Renal cortex interstitium (tissue), 11 donors: Measurements from ENCODE around the gene PSMB5. TPM values are rescaled to one million over a fixed set of nuclear protein-coding genes. Genes with fewer than 3 reads are reported as not detected.
"Not testable (repeated sequence)": the region's sequence is repeated elsewhere in the genome, so short reads cannot be mapped to it uniquely, and the experiment has no call there.

Experiments
- DNase-seq, 11 donors: peaks; one replicate each; pipeline ENCODE4 v3.0.0-alpha.2; 2013; ENCODE audit warnings: low read depth in 9 of 11, low spot score in 4 of 11; ENCODE audit errors: extremely low read depth in 1 of 11
- polyA plus RNA-seq, 3 donors: library from polyadenylated mRNA; unstranded; fragments of 120-200 nt; gene quantifications; one replicate each; pipeline ENCODE4 v1.2.1, GENCODE V29; 2013; ENCODE audit not compliant: insufficient read length in 3 of 3

PSMB5 gene
- polyA plus RNA-seq, 3 donors = 203 to 259 (median 237) TPM

DNA sequence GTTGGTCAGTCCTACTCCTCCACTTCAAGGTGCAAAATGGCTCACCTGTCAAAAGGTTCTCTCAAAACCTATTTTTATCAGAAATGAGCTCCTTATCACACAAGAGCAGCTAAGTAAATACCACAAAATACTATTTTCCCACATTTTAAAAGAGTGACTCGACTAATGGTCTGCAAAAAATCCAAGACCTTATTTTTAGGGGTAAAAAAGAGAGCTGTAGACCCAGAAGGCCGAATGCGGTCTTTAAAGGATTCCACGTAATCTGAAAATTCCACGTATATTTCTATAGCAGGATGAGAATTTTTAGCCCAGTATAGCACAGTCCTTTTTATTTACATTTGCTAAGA is 28.5 kb downstream of the PSMB5 start:
- DNase-seq = no peak

DNA sequence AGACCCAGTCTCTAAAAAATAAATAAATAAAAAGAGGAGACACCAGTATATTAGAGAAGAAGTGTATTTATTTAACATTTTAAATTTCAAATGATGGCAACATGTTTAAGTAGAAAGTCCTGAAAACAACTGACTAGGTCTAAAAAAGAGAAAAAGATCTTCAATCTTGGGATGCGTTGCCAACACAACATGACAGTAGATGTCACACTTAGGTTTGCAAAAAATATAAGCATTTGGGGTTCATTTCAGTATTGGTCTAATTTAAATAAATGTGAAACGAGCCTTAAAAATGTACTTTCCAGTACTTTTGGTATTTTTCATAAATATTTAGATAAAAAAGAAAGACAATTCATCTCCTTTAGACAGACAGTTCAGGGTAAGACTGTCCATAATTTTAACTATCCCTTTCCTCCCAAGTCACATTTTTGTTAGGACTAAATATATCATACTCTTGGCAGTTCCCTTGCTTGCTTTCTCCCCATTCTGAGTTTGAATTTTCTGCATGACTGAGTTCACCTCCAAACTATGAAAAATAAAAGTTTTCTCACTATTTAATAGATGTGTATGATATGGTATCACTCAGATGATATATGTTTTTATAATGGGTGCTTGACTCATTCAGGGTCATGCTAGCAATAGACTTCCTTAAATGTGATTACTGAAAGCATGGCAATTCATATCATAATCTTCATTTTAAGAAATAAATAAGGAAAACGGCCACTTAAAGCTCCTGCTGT is 29.1 kb downstream of the PSMB5 start:
- DNase-seq = no peak

DNA sequence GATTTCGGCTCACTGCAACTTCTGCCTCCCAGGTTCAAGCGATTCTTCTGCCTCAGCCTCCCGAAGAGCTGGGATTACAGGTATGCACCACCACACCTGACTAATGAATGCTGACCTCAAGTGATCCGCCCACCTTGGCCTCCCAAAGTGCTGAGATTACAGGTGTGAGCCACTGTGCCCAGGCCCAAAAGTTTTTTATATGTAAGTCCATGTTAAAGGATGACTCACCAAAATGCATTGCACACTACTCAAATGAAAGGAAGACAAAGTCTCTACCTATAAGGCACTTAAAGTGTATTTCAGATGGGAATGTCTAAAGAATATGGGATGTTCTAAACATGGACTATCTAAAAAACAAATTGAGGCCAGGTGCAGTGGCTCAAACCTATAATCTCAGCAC is 30.4 kb downstream of the PSMB5 start:
- DNase-seq = not testable (repeated sequence)

DNA sequence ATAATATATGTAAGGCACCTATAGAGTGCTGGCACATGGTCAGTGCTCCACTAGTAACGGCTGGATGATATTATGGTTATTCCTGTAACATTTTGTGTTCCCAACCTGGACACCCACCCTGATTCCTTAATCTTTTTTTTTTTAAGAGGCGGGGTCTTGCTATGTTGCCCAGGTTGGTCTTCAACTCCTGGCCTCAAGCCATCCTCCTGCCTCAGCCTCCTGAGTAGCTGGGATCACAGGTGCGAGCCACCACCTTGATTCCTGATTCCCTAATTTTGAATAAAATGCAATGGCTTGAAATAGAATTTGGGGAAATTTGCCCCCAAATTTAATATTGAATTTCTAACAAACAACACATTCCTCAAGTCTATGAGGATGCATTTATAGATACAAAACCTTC is 32.1 kb downstream of the PSMB5 start:
- no peak for DNase-seq

DNA sequence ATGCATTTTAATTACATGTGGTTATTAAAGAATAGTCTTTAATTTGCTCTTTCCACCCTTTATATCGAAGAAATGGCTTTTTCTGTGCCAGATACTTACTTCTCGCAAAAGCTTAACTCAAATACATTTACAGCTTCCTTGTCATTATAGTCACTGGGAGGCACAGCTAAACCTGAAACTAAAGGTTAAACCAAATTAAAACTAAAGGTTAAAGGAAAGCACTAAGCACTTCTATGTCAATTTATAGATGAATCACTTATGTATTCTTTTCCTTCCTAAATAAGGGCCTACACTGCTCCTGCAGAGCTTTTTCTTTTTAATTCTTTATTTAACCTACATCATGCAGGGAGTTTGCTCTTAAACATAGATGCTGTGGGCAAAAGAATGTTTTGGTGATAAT is 33.8 kb downstream of the PSMB5 start:
- no peak for DNase-seq

DNA sequence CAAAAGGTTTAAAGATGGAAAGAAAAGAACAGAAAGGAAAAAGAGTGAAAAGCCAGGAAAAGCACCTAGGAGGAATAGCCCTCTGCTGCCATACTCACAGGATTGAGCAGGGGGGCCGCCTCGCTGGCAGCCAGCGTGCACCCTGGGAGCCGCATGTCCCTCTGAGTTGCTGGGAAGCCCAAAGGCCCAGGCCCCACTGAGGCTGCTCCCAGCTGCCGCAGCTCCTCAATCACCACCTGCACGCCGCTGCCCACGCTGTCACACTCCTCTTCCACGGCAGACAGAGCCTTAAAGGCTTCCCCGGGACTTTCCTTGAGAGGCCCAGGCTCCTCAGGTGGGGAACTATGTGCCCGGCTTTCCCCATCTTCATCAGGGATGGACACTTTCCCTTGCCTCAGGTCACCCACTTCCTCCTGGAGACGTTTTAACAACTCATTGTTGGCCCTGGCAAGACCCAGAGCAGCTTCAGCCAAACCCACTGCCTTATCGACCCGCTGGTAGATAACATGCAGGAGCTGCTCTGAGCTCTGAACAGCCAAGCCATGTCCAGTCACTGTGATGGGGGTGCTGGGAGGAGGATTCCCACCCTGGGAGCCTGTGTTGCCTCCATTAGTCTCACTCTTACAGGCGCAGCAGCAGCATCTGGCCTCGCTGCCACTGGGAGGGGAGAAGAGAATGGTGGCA is 36.2 kb downstream of the PSMB5 start:
- DNase-seq = no peak

DNA sequence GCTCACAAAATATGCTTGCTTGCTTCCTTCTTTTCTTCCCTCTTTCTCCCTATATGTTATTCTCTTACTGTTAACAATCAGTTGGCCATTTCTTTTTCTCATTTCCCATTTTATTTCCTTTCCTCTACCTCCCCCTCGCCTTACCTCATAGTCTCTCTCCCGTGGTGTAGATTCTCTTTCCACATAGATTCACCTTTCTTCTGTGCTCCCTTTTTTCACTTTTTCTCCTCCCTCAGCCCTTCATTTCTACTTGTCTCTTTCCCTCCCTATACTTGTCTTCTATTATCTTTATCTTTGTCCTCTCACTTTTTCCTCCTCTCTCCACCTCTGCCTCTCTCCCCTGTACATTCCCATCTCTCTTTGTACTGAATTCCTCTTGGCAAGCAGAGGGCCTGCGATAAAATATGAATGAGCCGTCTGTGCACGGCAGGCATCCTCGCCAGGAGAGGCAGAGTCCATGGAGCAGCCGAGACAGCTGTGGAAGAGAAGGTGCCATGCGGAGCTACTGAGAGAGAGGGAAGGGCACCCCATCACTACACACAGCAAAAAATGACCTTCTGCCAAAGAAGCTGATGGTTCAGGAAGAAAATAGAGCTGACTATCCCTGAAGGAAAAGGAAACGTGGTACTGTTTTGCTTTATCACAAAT is 36.9 kb downstream of the PSMB5 start:
- no peak for DNase-seq

DNA sequence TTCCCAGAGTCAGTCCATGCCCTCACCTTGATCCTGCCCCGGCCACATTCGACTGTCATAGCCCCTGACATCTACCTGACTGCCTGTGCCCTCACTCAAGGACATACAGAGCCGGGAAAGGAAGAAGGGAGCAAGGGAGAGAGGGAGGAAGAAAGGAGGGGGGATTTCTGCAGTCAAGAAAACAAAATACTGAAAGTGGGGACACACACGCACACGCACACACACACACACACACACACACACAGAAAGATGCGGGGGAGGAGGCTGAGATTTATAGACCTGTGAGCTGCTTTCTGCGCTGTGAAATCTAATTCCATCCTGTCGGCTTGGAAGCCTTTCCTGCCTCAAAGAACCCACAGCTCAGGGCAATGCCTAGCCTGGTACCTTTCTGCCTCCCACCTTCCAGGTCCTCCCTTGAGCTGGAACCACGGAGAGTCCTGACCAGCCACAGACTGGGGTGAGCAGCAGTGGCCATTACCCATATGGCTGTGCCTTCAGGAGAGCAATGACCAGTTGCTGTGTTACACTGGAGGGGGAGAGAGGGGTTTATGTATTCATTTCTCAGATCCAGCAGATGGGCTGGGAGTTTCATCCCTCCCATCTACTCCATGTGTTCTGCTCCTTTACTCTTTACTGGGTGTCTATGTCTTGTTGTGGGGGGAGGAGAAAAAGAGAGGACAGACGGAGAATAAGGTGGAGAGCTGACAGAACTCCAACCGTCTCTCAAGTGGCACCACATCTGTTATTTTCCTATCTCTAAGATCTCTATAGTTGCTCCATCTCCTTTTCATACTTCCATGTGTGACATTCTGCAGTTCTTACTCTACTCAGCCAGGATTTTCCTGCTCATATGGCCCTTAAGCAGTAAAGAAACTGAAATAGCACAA is 37.7 kb downstream of the PSMB5 start:
- peak in 6 of 11 donors; percentile 72 to 86 (median 80) for DNase-seq

DNA sequence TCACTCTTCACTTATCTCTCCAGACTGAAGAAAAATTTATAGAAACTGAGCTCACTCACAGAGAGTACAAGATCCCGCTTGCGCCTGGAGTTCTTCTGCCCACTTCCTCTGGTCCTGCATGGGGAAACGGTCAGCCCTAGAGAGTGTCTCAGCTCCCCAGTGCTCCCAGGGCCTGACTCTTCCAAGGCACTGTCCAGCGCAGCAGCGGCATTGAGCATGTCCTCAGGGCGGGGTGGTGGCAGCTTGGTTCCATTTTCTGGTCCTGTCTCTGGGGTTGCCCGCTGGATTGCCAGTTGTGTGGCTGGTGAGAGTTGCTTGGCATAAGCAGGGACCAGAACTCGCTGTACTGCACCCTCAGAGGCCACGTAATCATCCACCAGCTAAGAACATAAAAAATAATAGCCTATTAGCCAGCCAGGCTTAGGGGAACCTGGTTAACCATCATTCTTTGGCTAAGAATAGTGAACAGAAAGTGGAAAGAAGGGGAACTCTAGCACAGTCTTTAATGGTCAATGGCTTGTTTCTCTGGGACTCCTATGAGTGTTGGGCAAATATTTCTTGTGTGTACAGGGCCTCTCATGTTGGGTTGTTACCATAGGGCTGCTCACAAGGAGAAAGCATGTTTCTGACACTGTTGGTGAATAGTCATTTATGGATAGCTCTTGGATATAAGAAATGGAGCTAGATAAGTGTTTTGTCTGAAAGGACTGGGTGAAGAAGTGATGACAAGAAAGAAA is 38.6 kb downstream of the PSMB5 start:
- no peak for DNase-seq

DNA sequence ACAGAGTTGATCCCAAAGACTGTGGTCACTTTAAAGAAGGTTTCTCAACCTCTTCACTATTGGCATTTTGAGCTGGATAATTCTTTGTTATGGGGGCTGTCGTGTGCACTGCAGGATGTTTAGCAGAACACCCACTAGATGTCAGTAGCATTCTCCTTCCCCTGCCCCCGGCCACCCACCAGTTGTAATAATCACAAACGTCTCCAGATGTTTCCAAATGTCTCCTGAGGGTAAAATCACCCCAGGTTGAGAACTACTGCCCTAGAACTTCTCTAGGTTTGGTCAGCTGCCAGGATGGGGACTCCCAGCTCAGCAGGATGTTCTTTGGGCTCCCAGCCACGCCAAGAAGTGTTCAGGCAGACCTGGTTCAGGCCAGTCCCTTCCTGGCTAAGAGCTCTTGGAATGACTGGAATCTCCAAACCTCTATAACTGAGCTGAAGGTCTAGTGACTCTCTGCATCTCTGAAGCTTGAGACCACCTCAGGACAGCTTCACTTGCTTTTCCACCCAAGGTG is 39.9 kb downstream of the PSMB5 start:
- DNase-seq = peak in 1 of 11 donors; percentile 34

DNA sequence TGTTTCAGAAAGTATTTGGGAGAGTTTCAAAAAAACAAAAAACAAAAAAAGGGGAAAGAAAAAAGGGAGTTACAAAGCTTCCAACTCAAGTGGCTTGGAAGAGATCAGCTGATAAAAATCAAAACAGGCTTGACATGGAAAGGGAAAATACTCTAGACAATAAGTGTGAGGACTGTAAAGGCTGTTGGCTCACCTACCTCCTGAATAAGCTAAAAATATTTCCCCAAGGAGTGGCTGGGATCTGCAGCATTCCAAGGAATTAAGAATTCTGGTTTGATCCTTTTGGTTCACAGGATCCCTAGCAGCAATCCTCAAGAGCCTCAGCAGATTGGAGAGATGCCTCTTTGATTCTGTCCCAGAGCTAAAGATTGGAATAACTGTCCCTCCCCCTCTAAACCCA is 41.2 kb downstream of the PSMB5 start:
- DNase-seq = no peak

DNA sequence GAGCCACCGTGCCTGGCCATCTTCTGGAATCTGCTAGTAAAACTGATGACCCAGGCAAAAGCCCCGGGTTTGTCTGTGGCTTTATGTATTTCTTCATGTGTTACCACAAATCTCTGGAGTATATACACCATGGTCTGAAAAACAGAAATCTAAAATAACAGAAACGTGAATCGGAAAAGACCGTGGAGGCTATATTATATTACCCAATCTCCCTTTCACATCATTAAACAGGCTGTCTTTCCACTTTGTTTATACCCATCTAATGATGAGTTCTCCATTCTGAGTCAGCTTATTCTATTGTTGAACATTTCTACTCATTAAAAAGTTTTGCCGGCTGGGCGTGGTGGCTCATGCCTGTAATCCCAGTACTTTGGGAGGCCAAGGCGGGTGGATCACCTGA is 42.8 kb downstream of the PSMB5 start:
- no peak for DNase-seq

DNA sequence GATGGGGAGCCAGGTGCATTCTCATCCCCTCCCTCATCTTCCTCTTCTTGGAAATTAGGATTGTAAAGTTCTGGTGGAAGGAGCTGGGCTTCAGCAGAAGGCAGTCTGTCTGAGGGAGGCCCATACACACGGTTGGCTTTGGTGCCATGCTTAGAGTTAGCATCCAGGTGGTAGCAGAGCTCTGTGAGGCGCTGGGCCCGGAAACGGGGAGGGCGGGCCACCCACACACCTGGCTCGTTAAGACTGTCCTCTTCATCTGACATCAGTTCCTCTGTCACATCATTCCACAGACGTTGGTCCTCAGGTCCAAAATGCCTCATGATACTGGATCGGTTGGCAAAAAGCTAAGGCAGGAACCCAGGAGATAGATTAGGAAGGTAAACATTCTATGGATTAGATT is 47.4 kb downstream of the PSMB5 start:
- DNase-seq = no peak

DNA sequence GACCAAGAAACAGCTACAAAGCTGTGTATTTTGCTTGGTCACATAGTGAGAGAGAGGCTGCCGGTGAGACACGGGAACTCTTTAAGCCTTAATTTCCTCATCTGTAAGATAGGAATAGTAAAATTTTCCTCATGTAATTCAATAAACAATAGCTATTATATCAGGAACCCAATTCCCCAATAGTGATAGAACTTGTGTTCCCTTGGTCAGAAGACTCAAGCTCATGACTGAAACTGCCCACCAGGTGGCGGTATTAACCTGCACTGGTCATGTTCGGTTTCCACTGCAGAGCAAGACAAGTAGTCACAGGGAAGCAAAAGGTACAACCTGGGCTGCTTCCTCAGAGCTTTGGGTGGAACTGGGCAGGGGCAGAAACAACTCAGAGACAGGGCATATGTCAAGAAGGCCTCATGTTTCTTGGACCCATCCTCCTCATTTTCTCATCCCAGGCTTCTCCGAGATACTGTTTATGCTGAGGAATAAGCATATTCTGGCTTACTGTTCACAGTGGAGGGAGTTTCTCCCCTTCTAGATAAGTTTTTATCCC is 48.1 kb downstream of the PSMB5 start:
- peak in 7 of 11 donors; percentile 82 to 90 (median 86) for DNase-seq

DNA sequence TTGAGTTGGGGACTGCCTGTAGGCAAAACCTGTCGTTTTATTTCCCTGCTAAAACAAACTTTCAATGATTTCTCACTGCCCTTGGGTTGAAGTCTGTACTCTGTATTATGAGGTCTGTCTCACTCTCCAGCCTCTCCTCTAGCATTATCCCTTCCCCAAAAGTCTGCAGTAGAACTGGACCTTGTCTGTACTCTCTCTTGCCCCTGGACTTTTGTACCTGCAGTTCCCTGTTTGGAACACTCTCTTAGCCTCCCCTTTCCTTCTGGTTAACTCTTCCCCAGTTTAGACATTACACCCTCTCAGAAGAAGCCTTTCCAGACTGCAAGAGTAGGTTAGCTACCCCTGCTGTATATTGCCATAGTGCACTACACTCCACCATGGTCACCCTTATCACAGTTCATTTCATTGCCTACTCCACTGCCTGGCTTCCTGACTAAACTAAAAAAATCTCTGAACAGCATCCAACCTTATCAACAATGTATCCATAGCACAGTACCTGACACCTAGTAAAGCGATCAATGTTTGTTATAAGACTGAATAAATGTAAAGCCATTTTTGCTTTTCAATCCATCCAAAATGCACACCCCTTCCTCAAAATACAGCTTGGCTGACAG is 48.7 kb downstream of the PSMB5 start:
- no peak for DNase-seq

DNA sequence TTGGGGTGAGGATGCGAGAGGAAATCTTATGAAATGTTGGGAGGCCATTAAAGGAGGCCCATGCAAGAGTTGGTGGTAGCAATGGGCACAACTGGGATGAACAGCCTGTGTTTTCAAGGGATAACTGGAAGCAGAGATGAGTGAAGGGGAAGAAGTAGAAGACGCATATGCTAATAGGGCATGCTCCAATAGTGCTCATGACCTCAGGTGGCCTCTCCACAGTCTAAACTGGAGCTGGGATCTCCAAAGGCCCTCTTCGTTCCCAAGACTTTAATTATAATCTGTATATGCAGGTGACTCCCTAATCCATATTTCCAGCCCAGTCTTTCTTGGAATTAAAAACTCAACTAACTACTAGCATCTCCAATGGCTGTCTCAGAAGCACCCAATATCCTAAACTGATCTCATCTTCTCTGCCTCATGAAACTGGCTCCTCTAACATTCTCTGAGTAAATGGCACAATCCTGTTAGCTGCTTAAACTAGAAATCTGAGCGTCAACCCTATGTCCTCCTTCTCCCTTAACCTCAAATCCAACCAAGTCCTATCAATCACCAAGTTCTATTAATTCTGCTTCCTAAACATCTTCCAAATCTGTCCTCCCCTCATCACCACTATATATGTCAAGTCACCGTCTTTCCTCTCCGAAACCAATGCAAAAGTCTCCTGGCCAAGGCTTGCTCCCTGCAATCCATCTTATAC is 49.6 kb downstream of the PSMB5 start:
- DNase-seq = no peak

DNA sequence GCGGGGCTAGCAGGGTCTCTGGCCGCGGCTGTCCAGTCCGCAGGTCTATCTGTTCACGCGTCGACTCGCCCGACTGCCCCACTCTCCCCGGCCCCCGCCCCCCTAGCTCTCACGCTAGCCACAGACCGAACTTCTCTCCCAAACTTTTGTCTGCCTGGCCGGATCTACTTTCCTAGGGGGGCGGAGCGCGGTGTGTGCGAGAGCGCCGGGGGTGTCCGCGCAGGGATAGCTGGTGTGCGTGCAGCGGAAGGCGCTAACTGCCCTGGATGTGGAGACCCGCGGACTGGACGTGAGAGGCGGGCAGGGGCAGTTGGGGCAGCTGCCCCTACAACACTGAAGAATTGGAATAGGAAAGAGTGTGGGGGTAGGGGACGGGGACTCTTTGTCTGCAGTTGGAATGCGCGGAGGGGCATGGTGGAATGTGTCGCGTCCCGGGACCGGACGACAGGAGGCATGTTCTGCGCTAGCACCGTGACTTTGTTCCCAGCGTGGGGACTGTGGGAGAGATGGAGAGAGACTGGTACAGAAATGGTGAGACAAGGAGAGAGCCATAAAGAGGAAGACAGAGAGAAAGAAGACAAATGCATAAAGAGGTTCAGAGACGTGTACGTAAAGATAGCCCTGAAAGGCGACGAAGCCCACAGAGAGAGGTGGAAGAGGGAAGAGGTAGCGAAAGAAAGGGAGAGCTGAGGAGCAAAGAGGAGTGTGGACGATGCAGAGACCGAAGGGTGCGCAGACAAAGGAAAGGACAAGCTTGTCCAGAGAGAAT is 52.0 kb downstream of the PSMB5 start, which contains the start of gene AJUBA:
TSS of gene AJUBA (minus strand) at position 75 of the 769 bp plus-strand sequence. CDS start 285 bp downstream, outside the sequence.
- DNase-seq = peak in 10 of 11 donors; percentile 86 to 96 (median 92)
